ENCODE measurements around the gene IL15.
"Not testable (repeated sequence)": the region's sequence is repeated elsewhere in the genome, so short reads cannot be mapped to it uniquely, and the experiment has no call there.

The IL15 gene

GRCh38 chr4:141702472-141703182 is 66.2 kb downstream of the IL15 start:
- DNase-seq (ENCODE audit: low spot score), result no peak
- FAIRE-seq, result no peak

GRCh38 chr4:141703497-141703896 is 67.1 kb downstream of the IL15 start:
- FAIRE-seq (no peak), DNase-seq (ENCODE audit: low spot score) (no peak)

GRCh38 chr4:141705048-141705746 is 68.8 kb downstream of the IL15 start:
- FAIRE-seq (no peak), DNase-seq (ENCODE audit: low spot score) (no peak)

GRCh38 chr4:141705747-141706377 is 69.5 kb downstream of the IL15 start:
- DNase-seq (ENCODE audit: low spot score), result no peak
- no peak for FAIRE-seq

GRCh38 chr4:141706445-141706844 is 70.1 kb downstream of the IL15 start:
- no peak for FAIRE-seq
- no peak for DNase-seq (ENCODE audit: low spot score)

- DNase-seq (ENCODE audit: low spot score), result no peak
- no peak for FAIRE-seq
Measured at GRCh38 chr4:141711211-141711610, 74.8 kb downstream of the IL15 start.

- DNase-seq (ENCODE audit: low spot score), result no peak
- no peak for FAIRE-seq
Measured at GRCh38 chr4:141713185-141713584, 76.8 kb downstream of the IL15 start.

- peak; percentile 71 for FAIRE-seq
- DNase-seq (ENCODE audit: low spot score), result peak; percentile 72
Measured at GRCh38 chr4:141713771-141714445, 77.5 kb downstream of the IL15 start.

GRCh38 chr4:141719585-141719984 is 83.2 kb downstream of the IL15 start:
- FAIRE-seq, result no peak
- DNase-seq (ENCODE audit: low spot score), result no peak

- no peak for FAIRE-seq
Measured at GRCh38 chr4:141721174-141721573, 84.8 kb downstream of the IL15 start.

GRCh38 chr4:141724646-141725045 is 88.3 kb downstream of the IL15 start:
- no peak for FAIRE-seq

More at GRCh38 chr4:141721174-141721573, 84.8 kb downstream of the IL15 start:
- no peak for DNase-seq (ENCODE audit: low spot score)

GRCh38 chr4:141727420-141727819 is 91.0 kb downstream of the IL15 start:
- no peak for FAIRE-seq

More at GRCh38 chr4:141724646-141725045, 88.3 kb downstream of the IL15 start:
- no peak for DNase-seq (ENCODE audit: low spot score)

GRCh38 chr4:141730805-141731204 is 94.4 kb downstream of the IL15 start:
- no peak for FAIRE-seq
- no peak for DNase-seq (ENCODE audit: low spot score)

More at GRCh38 chr4:141727420-141727819, 91.0 kb downstream of the IL15 start:
- no peak for DNase-seq (ENCODE audit: low spot score)

- DNase-seq (ENCODE audit: low spot score), result peak; percentile 73
- FAIRE-seq, result no peak
Measured at GRCh38 chr4:141731481-141731880, 95.1 kb downstream of the IL15 start.

GRCh38 chr4:141739636-141740035 is 103.3 kb downstream of the IL15 start:
- FAIRE-seq (no peak), DNase-seq (ENCODE audit: low spot score) (no peak)

- no peak for FAIRE-seq
- no peak for DNase-seq (ENCODE audit: low spot score)
Measured at GRCh38 chr4:141746026-141746425, 109.6 kb downstream of the IL15 start.

GRCh38 chr4:141751806-141752205 is 115.4 kb downstream of the IL15 start:
- not testable (repeated sequence) for DNase-seq (ENCODE audit: low spot score); FAIRE-seq

- no peak for DNase-seq (ENCODE audit: low spot score)
- FAIRE-seq, result no peak
Measured at GRCh38 chr4:141757287-141757686, 120.9 kb downstream of the IL15 start.

- no peak for FAIRE-seq
- peak; percentile 15 for DNase-seq (ENCODE audit: low spot score)
Measured at GRCh38 chr4:141759796-141760425, 123.5 kb downstream of the IL15 start.

GRCh38 chr4:141761926-141762325 is 125.5 kb downstream of the IL15 start:
- FAIRE-seq (no peak), DNase-seq (ENCODE audit: low spot score) (no peak)

GRCh38 chr4:141763374-141763773 is 127.0 kb downstream of the IL15 start:
- no peak for DNase-seq (ENCODE audit: low spot score)

More at GRCh38 chr4:141763374-141763773, 127.0 kb downstream of the IL15 start:
- no peak for FAIRE-seq

Data from RCC 7860 (cell line).